Measurements from ENCODE around the gene MORF4L2. TPM values are rescaled to one million over a fixed set of nuclear protein-coding genes. Genes with fewer than 3 reads are reported as not detected.

Gene MORF4L2
- total and polyA plus RNA-seq, 9 of the 15 experiments (the other 6 are each of a cell fraction or from before 2014, with no cell fraction given), result 324 to 781 (median 420) TPM

GRCh38 chrX:103687073-103687695 lies 685 bp upstream of the MORF4L2 start (continued):
- TF ChIP-seq SREBF1 (IDR thresholded peaks at IDR 0.05; ENCODE audit: borderline replicate concordance, low read depth, low read length), result no peak
- TF ChIP-seq MEIS2 (IDR thresholded peaks at IDR 0.05; ENCODE audit: partially characterized antibody), result peak; percentile 63
- TF ChIP-seq PTTG1 (tag; IDR thresholded peaks at IDR 0.05; ENCODE audit: low read depth), result no peak
- no peak for TF ChIP-seq ZNF79 (CRISPR knock-in tag; IDR thresholded peaks at IDR 0.05; ENCODE audit: low read depth)
- TF ChIP-seq ZNF668 (CRISPR knock-in tag; IDR thresholded peaks at IDR 0.05), result no peak
- TF ChIP-seq PHF8 (IDR thresholded peaks at IDR 0.05; ENCODE audit: borderline replicate concordance, low read length), result peak; percentile 73
- TF ChIP-seq ZNF197 (CRISPR knock-in tag; IDR thresholded peaks at IDR 0.05; ENCODE audit: low read depth), result no peak
- no peak for TF ChIP-seq ZNF778 (CRISPR knock-in tag; IDR thresholded peaks at IDR 0.05)
- peak; percentile 85 for TF ChIP-seq MGA (IDR thresholded peaks at IDR 0.05)
- no peak; the same call in 1 of the 2 replicates for TF ChIP-seq PKNOX1 (IDR thresholded peaks at IDR 0.05)
- no peak for TF ChIP-seq XRCC5 (IDR thresholded peaks at IDR 0.05; ENCODE audit: low read depth, low read length)
- TF ChIP-seq HCFC1 (IDR thresholded peaks at IDR 0.05; ENCODE audit: low read depth, low read length), result no peak
- no peak for TF ChIP-seq ZNF165 (CRISPR knock-in tag; IDR thresholded peaks at IDR 0.05; ENCODE audit: borderline replicate concordance)
- TF ChIP-seq ZNF12 (CRISPR knock-in tag; IDR thresholded peaks at IDR 0.05), result no peak
- no peak for TF ChIP-seq SETDB1 (IDR thresholded peaks at IDR 0.05; ENCODE audit: low read length)
- peak; percentile 65 for TF ChIP-seq ATF7 (IDR thresholded peaks at IDR 0.05)
- peak; percentile 52; the same call in 1 of the 2 replicates for TF ChIP-seq ELF4 (CRISPR knock-in tag; IDR thresholded peaks at IDR 0.05)
- no peak for TF ChIP-seq ZNF134 (CRISPR knock-in tag; conservative IDR thresholded peaks at IDR 0.05)

All from K562 (cell line).